HepG2 (cell line): Measurements from ENCODE around the gene CA14. TPM values are rescaled to one million over a fixed set of nuclear protein-coding genes. Genes with fewer than 3 reads are reported as not detected.

Source experiments
- ATAC-seq: fragments of 200-7000 bp; cut with Tn5 transposase; 3 replicates; pipeline ENCODE4 v1.9.1; 2020; ENCODE audit warnings: mild to moderate bottlenecking, moderate library complexity
- BruUV-seq: library from RNA; stranded (reverse); fragments of 400-500 nt; replicated peaks from 2 replicates; lab custom pipeline; 2021; lab: Mats Ljungman, UMichigan
- CTCF ChIA-PET: fragments of 300-600 bp; formaldehyde crosslinking; extraction: SDS; loops from one replicate; lab custom pipeline; 2021; ENCODE audit warnings: low total read pairs, inconsistent platforms, low intra/inter-chr PET ratio; lab: Yijun Ruan, JAX
- POLR2A ChIA-PET: fragments of 350-600 bp; sonication (Branson Sonifier 250); formaldehyde crosslinking; loops from one replicate; lab custom pipeline; 2020; ENCODE audit warnings: antibody characterized with exemption, inconsistent platforms; lab: Yijun Ruan, JAX
- DNase-seq: peaks from one replicate; pipeline ENCODE4 v3.0.0-alpha.2; 2015; ENCODE audit warnings: low spot score
- FAIRE-seq: peaks from 3 replicates; lab custom pipeline; 2011; peaks lifted over from hg19 to GRCh38; lab: Jason Lieb, UNC
- H2AFZ ChIP-seq: one replicate; pipeline ENCODE4 v1.6.1; 2011; ENCODE audit warnings: low read length, inconsistent platforms
- H3K27ac ChIP-seq: fragments of 300-600 bp; 3 replicates; pipeline ENCODE4 v1.8.0; 2011; ENCODE audit warnings: mixed run types, mild to moderate bottlenecking, mixed read lengths, low read length, inconsistent platforms; ENCODE audit not compliant: insufficient read depth; ENCODE audit errors: extremely low read length
- H3K27me3 ChIP-seq, 2 experiments: fragments of 200-600 bp in 1 of 2; 2 replicates in 1 of 2; 3 replicates in 1 of 2; pipeline versions ENCODE4 v1.6.0 to v1.8.0; 2011; ENCODE audit warnings: low read length in 2 of 2, mild to moderate bottlenecking in 2 of 2, moderate library complexity in 2 of 2, inconsistent platforms in 1 of 2; ENCODE audit not compliant: insufficient read depth in 2 of 2, control insufficient read depth in 1 of 2
- H3K36me3 ChIP-seq, 2 experiments: fragments of 200-600 bp in 1 of 2; replicated peaks in 1 of 2; 2 replicates in 1 of 2; 3 replicates in 1 of 2; pipeline versions ENCODE4 v1.5.1 to v1.8.0; 2011; ENCODE audit warnings: low read length in 2 of 2, inconsistent platforms in 1 of 2; ENCODE audit not compliant: insufficient read depth in 2 of 2, control insufficient read depth in 1 of 2
- H3K4me1 ChIP-seq: 2 replicates; pipeline ENCODE4 v1.5.1; 2012; ENCODE audit warnings: low read length, inconsistent platforms; ENCODE audit not compliant: insufficient read depth
- H3K4me2 ChIP-seq: 2 replicates; pipeline ENCODE4 v1.6.0; 2011; ENCODE audit warnings: low read depth, low read length, inconsistent platforms
- H3K4me3 ChIP-seq, 3 experiments: fragments of 200-600 bp in 1 of 3; sonication (generic), shearing (Covaris generic) in 1 of 3; replicated peaks in 1 of 3; 2 replicates each; pipeline ENCODE4 v1.5.1; 2011 to 2016; ENCODE audit warnings: low read length in 3 of 3, inconsistent platforms in 2 of 3, low read depth in 2 of 3, mild to moderate bottlenecking in 2 of 3, control low read depth in 1 of 3, mixed read lengths in 1 of 3; ENCODE audit not compliant: insufficient read depth in 1 of 3
- H3K79me2 ChIP-seq: one replicate; pipeline ENCODE4 v1.6.1; 2011; ENCODE audit warnings: low read length, inconsistent platforms; ENCODE audit not compliant: insufficient read depth
- H3K9ac ChIP-seq: 2 replicates; pipeline ENCODE4 v1.6.0; 2011; ENCODE audit warnings: mild to moderate bottlenecking, low read depth, low read length, inconsistent platforms; ENCODE audit not compliant: insufficient read depth
- H3K9me3 ChIP-seq: 2 replicates; pipeline ENCODE4 v1.5.1; 2012; ENCODE audit warnings: mild to moderate bottlenecking, low read length
- H4K20me1 ChIP-seq: 2 replicates; pipeline ENCODE4 v1.6.0; 2011; ENCODE audit warnings: inconsistent platforms, mild to moderate bottlenecking, low read length, moderate library complexity; ENCODE audit not compliant: insufficient read depth
- ARNT2 ChIP-seq: sonication (generic); formaldehyde crosslinking; IDR thresholded peaks from 2 replicates; pipeline ENCODE4 v1.8.0; 2022; ENCODE audit warnings: mild to moderate bottlenecking, low read depth, missing genetic modification reagents, moderate library complexity
- CAMTA2 ChIP-seq: sonication (generic); formaldehyde crosslinking; IDR thresholded peaks from 2 replicates; pipeline ENCODE4 v1.4.0; 2020; ENCODE audit warnings: mild to moderate bottlenecking, missing genetic modification reagents, borderline replicate concordance
- CEBPB ChIP-seq: IDR thresholded peaks from 2 replicates; pipeline ENCODE4 v1.6.1; 2011; ENCODE audit warnings: low read depth, low read length, improper control_type of control experiment, borderline replicate concordance
- FOXP4 ChIP-seq: sonication (generic); formaldehyde crosslinking; IDR thresholded peaks from 2 replicates; pipeline ENCODE4 v1.4.0; 2020; ENCODE audit warnings: missing genetic modification reagents
- KDM1A ChIP-seq: IDR thresholded peaks from 2 replicates; pipeline ENCODE4 v1.6.1; 2016; ENCODE audit warnings: missing compliant biosample characterization
- TFDP2 ChIP-seq: sonication (generic); formaldehyde crosslinking; IDR thresholded peaks from 2 replicates; pipeline ENCODE4 v1.4.0; 2020; ENCODE audit warnings: missing genetic modification reagents
- ZBTB4 ChIP-seq: sonication (generic); formaldehyde crosslinking; IDR thresholded peaks from 2 replicates; pipeline ENCODE4 v1.4.0; 2020; ENCODE audit warnings: missing genetic modification reagents, mild to moderate bottlenecking, borderline replicate concordance
- ZNF569 ChIP-seq: sonication (generic); formaldehyde crosslinking; IDR thresholded peaks from 2 replicates; pipeline ENCODE4 v1.5.0; 2020; ENCODE audit warnings: mild to moderate bottlenecking, missing genetic modification reagents, moderate library complexity, borderline replicate concordance
- ZNF724P ChIP-seq: sonication (generic); formaldehyde crosslinking; IDR thresholded peaks from 2 replicates; pipeline ENCODE4 v1.8.0; 2022; ENCODE audit warnings: missing genetic modification reagents, borderline replicate concordance
- WGBS: methylation state at CpG from one replicate; pipeline ENCODE4 v1.1.6; 2017; ENCODE audit warnings: low lambda C conversion rate; 5-methylcytosine and 5-hydroxymethylcytosine counted together
- in situ Hi-C: cut with HindIII; loops from 2 replicates; pipeline ENCODE4 v1.10.0; 2017; ENCODE audit warnings: low pct_unique_long_range_greater_than_20kb; ENCODE audit not compliant: extremely low pct_ligation_motif_present
- intact Hi-C: fragments of 100-400 bp; cut with micrococcal nuclease; formaldehyde crosslinking; loops from one replicate; pipeline ENCODE4 v1.10.0; 2022; ENCODE audit not compliant: unreplicated experiment
- polyA plus RNA-seq, 8 experiments: library from polyadenylated mRNA; depleted of rRNA in 3 of 8; stranded (reverse) in 7 of 8; unstranded in 1 of 8; fragments of >200 nt; fragmentation: Illumina TruSeq in 4 of 8; extraction: Trizol in 4 of 8; gene quantifications; 2 replicates each; pipeline versions ENCODE4 v1.2.1 to v1.2.3, GENCODE V29; 2011 to 2016; ENCODE audit warnings: low read depth in 4 of 8, missing spikeins in 1 of 8, mixed read lengths in 1 of 8; ENCODE audit not compliant: insufficient read depth in 1 of 8
- total RNA-seq, 5 experiments: library from RNA; depleted of rRNA; stranded (reverse); fragments of >200 nt; fragmentation: Illumina TruSeq; extraction: Trizol; gene quantifications; 2 replicates each; pipeline ENCODE4 v1.2.3, GENCODE V29; 2016; ENCODE audit warnings: low read depth in 1 of 5

CA14 gene
- total and polyA plus RNA-seq, 2 of the 13 experiments (the other 11 are each of a cell fraction or from before 2014, with no cell fraction given), result 2.4 to 8.5 TPM

GRCh38 chr1:150210706-150211105 is 46.9 kb upstream of the CA14 start:
- no peaks in the 10 kb centered on the region for H3K36me3 ChIP-seq
- no peak for DNase-seq
- in situ Hi-C loops, result no loop called here
- H3K4me3 ChIP-seq, result no peak overlapping the region
- H3K27me3 ChIP-seq, result no peaks in the 10 kb centered on the region
- peaks cover 28% of the 10 kb centered on the region for H3K4me1 ChIP-seq
- no peak for FAIRE-seq
- intact Hi-C loops, result no loop called here
- H3K9me3 ChIP-seq, result no peaks in the 10 kb centered on the region
- ATAC-seq, result no peak
- POLR2A ChIA-PET, result no interaction called here
- H3K79me2 ChIP-seq, result no peaks in the 10 kb centered on the region
- no peak overlapping the region for H3K4me2 ChIP-seq
- H3K9ac ChIP-seq, result no peak overlapping the region
- no peak for TF ChIP-seq ZNF724P (CRISPR knock-in tag)
- no peak for TF ChIP-seq ZBTB4 (CRISPR knock-in tag)
- TF ChIP-seq, all 625 proteins: peak for 0
- CTCF ChIA-PET, result no interaction called here
- Histone ChIP-seq H3K27ac (no peak overlapping the region), H4K20me1 (no peaks in the 10 kb centered on the region), H2AFZ (no peak overlapping the region)
- 87% methylated on average over 4 of the region's 4 CpGs for WGBS
- BruUV-seq, result no TSS peak

GRCh38 chr1:150212070-150212469 is 45.5 kb upstream of the CA14 start:
- Histone ChIP-seq H3K4me2 (no peak overlapping the region), H3K9ac (no peak overlapping the region)
- no peak for TF ChIP-seq TFDP2 (CRISPR knock-in tag)
- no peak for TF ChIP-seq KDM1A (CRISPR knock-in tag)
- TF ChIP-seq ZNF569, result no peak
- no peak for TF ChIP-seq CEBPB
- TF ChIP-seq ARNT2 (CRISPR knock-in tag), result no peak
- TF ChIP-seq FOXP4 (CRISPR knock-in tag), result no peak
- TF ChIP-seq CAMTA2 (CRISPR knock-in tag), result no peak
- TF ChIP-seq, all 625 proteins: peak for 0
- Histone ChIP-seq H3K27ac (no peak overlapping the region), H4K20me1 (no peaks in the 10 kb centered on the region), H3K4me3 (no peak overlapping the region), H2AFZ (no peak overlapping the region), H3K36me3 (no peaks in the 10 kb centered on the region), H3K9me3 (no peaks in the 10 kb centered on the region), H3K79me2 (no peaks in the 10 kb centered on the region), H3K27me3 (no peaks in the 10 kb centered on the region), H3K4me1 (peaks cover 24% of the 10 kb centered on the region)
- CTCF ChIA-PET, result no interaction called here
- 87% methylated on average over 9 of the region's 9 CpGs for WGBS
- no peak for FAIRE-seq
- BruUV-seq, result no TSS peak
- in situ Hi-C loops, result no loop called here
- POLR2A ChIA-PET, result no interaction called here
- DNase-seq, result no peak
- ATAC-seq, result no peak
- intact Hi-C loops, result no loop called here
